K562 (cell line): ENCODE measurements around the gene LINGO3. TPM values are rescaled to one million over a fixed set of nuclear protein-coding genes. Genes with fewer than 3 reads are reported as not detected.

Source experiments
- BRF1 ChIP-seq: IDR thresholded peaks from 3 replicates; pipeline ENCODE4 v1.6.1; 2011; ENCODE audit warnings: borderline replicate concordance, mild to moderate bottlenecking; ENCODE audit not compliant: insufficient read length; ENCODE audit errors: extremely low read depth
- CREB1 ChIP-seq, 2 experiments: sonication (generic) in 1 of 2; formaldehyde crosslinking in 1 of 2; IDR thresholded peaks; 2 replicates each; pipeline versions ENCODE4 v1.6.1 to v1.8.0; 2012 to 2022; ENCODE audit warnings: inconsistent platforms in 1 of 2, mild to moderate bottlenecking in 1 of 2, missing genetic modification reagents in 1 of 2, moderate library complexity in 1 of 2
- FOXA3 ChIP-seq, 2 experiments: fragments of 450-650 bp in 1 of 2; sonication (generic) in 1 of 2; formaldehyde crosslinking; IDR thresholded peaks in 1 of 2; conservative IDR thresholded peaks in 1 of 2; 2 replicates each; pipeline versions ENCODE4 v1.4.0 to v1.8.0; 2020 to 2022; ENCODE audit warnings: mild to moderate bottlenecking in 2 of 2, missing genetic modification reagents in 1 of 2
- MAZ ChIP-seq, 2 experiments: fragments of 450-650 bp in 1 of 2; sonication (generic) in 1 of 2; formaldehyde crosslinking; IDR thresholded peaks in 1 of 2; conservative IDR thresholded peaks in 1 of 2; 2 replicates each; pipeline versions ENCODE4 v1.4.0 to v1.5.0; 2020; ENCODE audit warnings: mild to moderate bottlenecking in 1 of 2, missing genetic modification reagents in 1 of 2
- NR1H2 ChIP-seq: sonication (generic); formaldehyde crosslinking; IDR thresholded peaks from 2 replicates; pipeline ENCODE4 v1.4.0; 2020; ENCODE audit warnings: mild to moderate bottlenecking, missing genetic modification reagents
- NR2C1 ChIP-seq, 2 experiments: fragments of 450-650 bp; IDR thresholded peaks; 2 replicates each; pipeline ENCODE4 v1.6.1; 2017; ENCODE audit warnings: mild to moderate bottlenecking in 2 of 2, antibody characterized with exemption in 1 of 2, inconsistent platforms in 1 of 2, missing compliant biosample characterization in 1 of 2, missing genetic modification characterization in 1 of 2
- PHTF2 ChIP-seq: fragments of 250-450 bp; sonication (Bioruptor Pico); IDR thresholded peaks from 2 replicates; pipeline ENCODE4 v1.5.0; 2021; ENCODE audit warnings: mild to moderate bottlenecking
- PTRF ChIP-seq: fragments of 450-650 bp; IDR thresholded peaks from 2 replicates; pipeline ENCODE4 v1.6.1; 2016; ENCODE audit warnings: mild to moderate bottlenecking, missing genetic modification characterization, missing compliant biosample characterization
- PURB ChIP-seq: sonication (generic); formaldehyde crosslinking; IDR thresholded peaks from 2 replicates; pipeline ENCODE4 v1.9.0; 2021; ENCODE audit warnings: low read depth, mild to moderate bottlenecking, missing genetic modification reagents
- RAD21 ChIP-seq, 2 experiments: fragments of 250-450 bp in 1 of 2; fragments of 450-650 bp in 1 of 2; sonication (Bioruptor Pico) in 1 of 2; formaldehyde crosslinking in 1 of 2; IDR thresholded peaks in 1 of 2; conservative IDR thresholded peaks in 1 of 2; 2 replicates each; pipeline versions ENCODE4 v1.4.0 to v1.8.0; 2020 to 2022; ENCODE audit warnings: mild to moderate bottlenecking in 2 of 2, moderate library complexity in 1 of 2
- RCOR1 ChIP-seq, 2 experiments: IDR thresholded peaks; 2 replicates each; pipeline ENCODE4 v1.6.1; 2012; ENCODE audit warnings: low read depth in 2 of 2, low read length in 2 of 2, borderline replicate concordance in 1 of 2, improper control_type of control experiment in 1 of 2
- SIN3A ChIP-seq, 2 experiments: fragments of 150-350 bp in 1 of 2; IDR thresholded peaks; 2 replicates each; pipeline ENCODE4 v1.6.1; 2011 to 2016; ENCODE audit warnings: borderline replicate concordance in 2 of 2, low read depth in 2 of 2, low read length in 2 of 2, mild to moderate bottlenecking in 2 of 2, moderate library complexity in 2 of 2; ENCODE audit not compliant: control insufficient read depth in 1 of 2
- ZNF766 ChIP-seq: fragments of 200-800 bp; sonication (Bioruptor generic); conservative IDR thresholded peaks from 2 replicates; pipeline ENCODE4 v1.6.1; 2016; ENCODE audit warnings: missing genetic modification characterization, missing compliant biosample characterization
- ZNF778 ChIP-seq: fragments of 450-650 bp; formaldehyde crosslinking; IDR thresholded peaks from 2 replicates; pipeline ENCODE4 v1.4.0; 2020; ENCODE audit warnings: mild to moderate bottlenecking, moderate library complexity
- polyA plus RNA-seq, 8 experiments: library from polyadenylated mRNA; depleted of rRNA in 4 of 8; stranded (reverse) in 5 of 8; unstranded in 3 of 8; fragments of >200 nt; fragmentation: Nextera tagmentation in 2 of 8; fragmentation: Illumina TruSeq in 1 of 8; extraction: Ambion mirVana in 2 of 8; extraction: Trizol in 1 of 8; gene quantifications; 2 replicates each; pipeline versions ENCODE4 v1.2.1 to v1.2.3, GENCODE V29; 2011 to 2014; ENCODE audit warnings: inconsistent platforms in 1 of 8, missing spikeins in 1 of 8
- total RNA-seq, 7 experiments: library from RNA; depleted of rRNA in 6 of 7; stranded (reverse); fragments of >200 nt in 6 of 7; fragmentation: Illumina TruSeq in 2 of 7; extraction: Trizol in 2 of 7; gene quantifications; 2 replicates each; pipeline versions ENCODE4 v1.2.1 to v1.2.3, GENCODE V29; 2011 to 2021; ENCODE audit warnings: low replicate concordance in 1 of 7
- TF ChIP-seq, protein P1 (sequence below): sonication (generic); formaldehyde crosslinking; IDR thresholded peaks from 2 replicates; pipeline ENCODE4 v1.9.0; 2022; ENCODE audit warnings: mild to moderate bottlenecking, missing genetic modification reagents
- TF ChIP-seq, protein P2 (sequence below): conservative IDR thresholded peaks from 2 replicates; pipeline ENCODE4 v1.6.1; 2011; ENCODE audit warnings: low read depth, mild to moderate bottlenecking, low read length; ENCODE audit not compliant: control insufficient read depth
- TF ChIP-seq, protein P3 (sequence below): fragments of 250-450 bp; sonication (Bioruptor Pico); IDR thresholded peaks from 2 replicates; pipeline ENCODE4 v1.8.0; 2022; ENCODE audit warnings: moderate library complexity, mild to moderate bottlenecking, inconsistent platforms
- TF ChIP-seq, protein P4 (sequence below): fragments of 200-800 bp; sonication (Bioruptor generic); IDR thresholded peaks from 2 replicates; pipeline ENCODE4 v1.6.1; 2016; ENCODE audit warnings: missing genetic modification characterization, missing compliant biosample characterization

LINGO3 gene
- total and polyA plus RNA-seq, 9 of the 15 experiments (the other 6 are each of a cell fraction or from before 2014, with no cell fraction given) = 0.03 to 0.05 (median 0.03) TPM; not detected in 6

DNA sequence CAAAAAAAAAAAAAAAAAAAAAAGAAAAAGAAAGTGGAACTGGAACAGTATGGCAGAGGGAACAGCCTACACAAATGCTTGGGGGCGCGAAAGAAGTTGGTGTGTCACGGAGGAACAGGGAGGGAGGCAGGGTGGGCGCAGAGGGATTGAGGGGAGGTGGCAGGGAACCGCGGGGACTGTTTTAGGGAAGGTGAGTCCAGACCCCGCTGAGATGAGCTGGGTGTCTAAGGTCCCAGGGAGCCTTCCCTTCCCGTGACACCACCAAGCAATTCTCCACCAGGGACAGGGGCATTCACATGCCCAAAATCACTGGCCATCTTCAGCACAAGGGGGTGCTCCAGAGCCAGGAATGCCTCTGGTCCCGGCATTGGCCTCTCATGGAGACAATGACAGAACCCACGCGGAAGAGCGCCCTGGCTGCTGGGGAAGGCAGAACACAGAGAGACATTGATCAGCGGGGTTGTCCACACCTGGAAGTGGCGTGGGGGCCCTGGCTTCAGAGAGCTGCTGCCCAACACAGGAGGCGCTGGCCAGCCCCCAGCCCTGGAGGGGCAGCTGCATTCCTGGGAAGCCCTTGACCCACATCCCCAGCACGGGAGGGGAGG is 32.9 kb downstream of the LINGO3 start (continued):
- TF ChIP-seq, protein P1, sequence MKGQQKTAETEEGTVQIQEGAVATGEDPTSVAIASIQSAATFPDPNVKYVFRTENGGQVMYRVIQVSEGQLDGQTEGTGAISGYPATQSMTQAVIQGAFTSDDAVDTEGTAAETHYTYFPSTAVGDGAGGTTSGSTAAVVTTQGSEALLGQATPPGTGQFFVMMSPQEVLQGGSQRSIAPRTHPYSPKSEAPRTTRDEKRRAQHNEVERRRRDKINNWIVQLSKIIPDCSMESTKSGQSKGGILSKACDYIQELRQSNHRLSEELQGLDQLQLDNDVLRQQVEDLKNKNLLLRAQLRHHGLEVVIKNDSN (CRISPR knock-in tag) = no peak
- TF ChIP-seq FOXA3 (CRISPR knock-in tag; conservative IDR thresholded peaks at IDR 0.05 in 1 of 2, IDR thresholded peaks at IDR 0.05 in 1 of 2) (no peak), RAD21 (CRISPR knock-in tag; conservative IDR thresholded peaks at IDR 0.05 in 1 of 2, IDR thresholded peaks at IDR 0.05 in 1 of 2) (peak; percentile 76 to 81), SIN3A (IDR thresholded peaks at IDR 0.05; ENCODE audit: borderline replicate concordance in 2 of 2, control insufficient read depth in 1 of 2, low read depth in 2 of 2, low read length in 2 of 2) (no peak), NR2C1 (IDR thresholded peaks at IDR 0.05) (no peak), NR2C1 (tag; IDR thresholded peaks at IDR 0.05) (no peak), ZNF778 (CRISPR knock-in tag) (no peak), RCOR1 (IDR thresholded peaks at IDR 0.05; ENCODE audit: borderline replicate concordance in 1 of 2, low read depth in 2 of 2, low read length in 2 of 2) (no peak), PURB (CRISPR knock-in tag) (no peak), NR1H2 (CRISPR knock-in tag) (no peak), CREB1 (IDR thresholded peaks at IDR 0.05) (no peak), CREB1 (CRISPR knock-in tag; IDR thresholded peaks at IDR 0.05) (0 out of 2 replicates have a peak, but pooled peaks have one; percentile 26), PTRF (tag) (no peak), MAZ (CRISPR knock-in tag; conservative IDR thresholded peaks at IDR 0.05 in 1 of 2, IDR thresholded peaks at IDR 0.05 in 1 of 2) (no peak), PHTF2 (CRISPR knock-in tag) (no peak), BRF1 (no peak), ZNF766 (no peak)
- TF ChIP-seq, protein P2, sequence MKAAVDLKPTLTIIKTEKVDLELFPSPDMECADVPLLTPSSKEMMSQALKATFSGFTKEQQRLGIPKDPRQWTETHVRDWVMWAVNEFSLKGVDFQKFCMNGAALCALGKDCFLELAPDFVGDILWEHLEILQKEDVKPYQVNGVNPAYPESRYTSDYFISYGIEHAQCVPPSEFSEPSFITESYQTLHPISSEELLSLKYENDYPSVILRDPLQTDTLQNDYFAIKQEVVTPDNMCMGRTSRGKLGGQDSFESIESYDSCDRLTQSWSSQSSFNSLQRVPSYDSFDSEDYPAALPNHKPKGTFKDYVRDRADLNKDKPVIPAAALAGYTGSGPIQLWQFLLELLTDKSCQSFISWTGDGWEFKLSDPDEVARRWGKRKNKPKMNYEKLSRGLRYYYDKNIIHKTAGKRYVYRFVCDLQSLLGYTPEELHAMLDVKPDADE = no peak
- TF ChIP-seq, protein P3, sequence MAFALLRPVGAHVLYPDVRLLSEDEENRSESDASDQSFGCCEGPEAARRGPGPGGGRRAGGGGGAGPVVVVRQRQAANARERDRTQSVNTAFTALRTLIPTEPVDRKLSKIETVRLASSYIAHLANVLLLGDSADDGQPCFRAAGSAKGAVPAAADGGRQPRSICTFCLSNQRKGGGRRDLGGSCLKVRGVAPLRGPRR (CRISPR knock-in tag) = no peak
- TF ChIP-seq, protein P4, sequence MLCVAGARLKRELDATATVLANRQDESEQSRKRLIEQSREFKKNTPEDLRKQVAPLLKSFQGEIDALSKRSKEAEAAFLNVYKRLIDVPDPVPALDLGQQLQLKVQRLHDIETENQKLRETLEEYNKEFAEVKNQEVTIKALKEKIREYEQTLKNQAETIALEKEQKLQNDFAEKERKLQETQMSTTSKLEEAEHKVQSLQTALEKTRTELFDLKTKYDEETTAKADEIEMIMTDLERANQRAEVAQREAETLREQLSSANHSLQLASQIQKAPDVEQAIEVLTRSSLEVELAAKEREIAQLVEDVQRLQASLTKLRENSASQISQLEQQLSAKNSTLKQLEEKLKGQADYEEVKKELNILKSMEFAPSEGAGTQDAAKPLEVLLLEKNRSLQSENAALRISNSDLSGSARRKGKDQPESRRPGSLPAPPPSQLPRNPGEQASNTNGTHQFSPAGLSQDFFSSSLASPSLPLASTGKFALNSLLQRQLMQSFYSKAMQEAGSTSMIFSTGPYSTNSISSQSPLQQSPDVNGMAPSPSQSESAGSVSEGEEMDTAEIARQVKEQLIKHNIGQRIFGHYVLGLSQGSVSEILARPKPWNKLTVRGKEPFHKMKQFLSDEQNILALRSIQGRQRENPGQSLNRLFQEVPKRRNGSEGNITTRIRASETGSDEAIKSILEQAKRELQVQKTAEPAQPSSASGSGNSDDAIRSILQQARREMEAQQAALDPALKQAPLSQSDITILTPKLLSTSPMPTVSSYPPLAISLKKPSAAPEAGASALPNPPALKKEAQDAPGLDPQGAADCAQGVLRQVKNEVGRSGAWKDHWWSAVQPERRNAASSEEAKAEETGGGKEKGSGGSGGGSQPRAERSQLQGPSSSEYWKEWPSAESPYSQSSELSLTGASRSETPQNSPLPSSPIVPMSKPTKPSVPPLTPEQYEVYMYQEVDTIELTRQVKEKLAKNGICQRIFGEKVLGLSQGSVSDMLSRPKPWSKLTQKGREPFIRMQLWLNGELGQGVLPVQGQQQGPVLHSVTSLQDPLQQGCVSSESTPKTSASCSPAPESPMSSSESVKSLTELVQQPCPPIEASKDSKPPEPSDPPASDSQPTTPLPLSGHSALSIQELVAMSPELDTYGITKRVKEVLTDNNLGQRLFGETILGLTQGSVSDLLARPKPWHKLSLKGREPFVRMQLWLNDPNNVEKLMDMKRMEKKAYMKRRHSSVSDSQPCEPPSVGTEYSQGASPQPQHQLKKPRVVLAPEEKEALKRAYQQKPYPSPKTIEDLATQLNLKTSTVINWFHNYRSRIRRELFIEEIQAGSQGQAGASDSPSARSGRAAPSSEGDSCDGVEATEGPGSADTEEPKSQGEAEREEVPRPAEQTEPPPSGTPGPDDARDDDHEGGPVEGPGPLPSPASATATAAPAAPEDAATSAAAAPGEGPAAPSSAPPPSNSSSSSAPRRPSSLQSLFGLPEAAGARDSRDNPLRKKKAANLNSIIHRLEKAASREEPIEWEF = no peak
